ENCODE measurements around the gene STX12.

DNA sequence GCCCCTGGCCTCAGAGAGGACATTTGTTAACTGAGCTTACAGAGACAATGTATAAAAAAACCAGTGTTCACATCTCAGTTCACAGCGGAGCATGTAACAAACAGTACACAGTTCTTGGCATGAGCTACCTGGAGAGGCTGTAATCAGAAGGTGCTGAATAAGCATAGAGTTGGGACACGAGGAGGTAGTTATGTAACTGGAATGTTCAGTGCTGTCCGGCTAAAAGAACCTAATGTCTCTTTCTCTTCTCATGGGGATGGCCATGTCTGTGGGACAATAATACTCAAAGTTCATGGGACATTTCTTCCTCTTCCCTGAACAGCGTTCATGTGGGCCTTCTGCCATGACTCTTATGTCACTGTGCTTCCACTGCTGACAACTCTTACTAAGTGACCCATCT is 17.2 kb upstream of the STX12 start:
- TF ChIP-seq EZH2 (IDR thresholded peaks at IDR 0.05; ENCODE audit: insufficient read depth, poor library complexity, severe bottlenecking) (no peak), EZH2phosphoT487 (IDR thresholded peaks at IDR 0.05; ENCODE audit: insufficient read depth, low read depth) (no peak)
